ENCODE results near the gene P3H4. TPM values are rescaled to one million over a fixed set of nuclear protein-coding genes. Genes with fewer than 3 reads are reported as not detected.
"Not testable (repeated sequence)": the region's sequence is repeated elsewhere in the genome, so short reads cannot be mapped to it uniquely, and the experiment has no call there.

The P3H4 gene
- total RNA-seq, 1 donor from 2014 or later = 8.6 TPM

GRCh38 chr17:41777574-41778188 lies 34.1 kb downstream of the P3H4 start:
- Mint-ChIP-seq H3K4me3 (ENCODE audit: low read depth) (no peak overlapping the region), H3K4me1 (ENCODE audit: low read depth) (no peaks in the 10 kb centered on the region), H3K36me3 (ENCODE audit: low read depth) (no peaks in the 10 kb centered on the region), H3K27ac (no peak overlapping the region), H3K9me3 (no peaks in the 10 kb centered on the region), H3K27me3 (ENCODE audit: low read depth) (peaks cover 7% of the 10 kb centered on the region)
- DNase-seq (ENCODE audit: low spot score) = no peak
- intact Hi-C loops (cut with micrococcal nuclease) = no loop called here

GRCh38 chr17:41777157-41777573 lies 34.6 kb downstream of the P3H4 start:
- intact Hi-C loops (cut with micrococcal nuclease) = no loop called here
- peaks cover 2% of the 10 kb centered on the region for H3K27me3 Mint-ChIP-seq (ENCODE audit: low read depth)
- no peaks in the 10 kb centered on the region for H3K4me1 Mint-ChIP-seq (ENCODE audit: low read depth)
- no peaks in the 10 kb centered on the region for H3K36me3 Mint-ChIP-seq (ENCODE audit: low read depth)
- no peaks in the 10 kb centered on the region for H3K9me3 Mint-ChIP-seq
- DNase-seq (ENCODE audit: low spot score) = no peak
- no peak overlapping the region for H3K27ac Mint-ChIP-seq
- H3K4me3 Mint-ChIP-seq (ENCODE audit: low read depth) = no peak overlapping the region

GRCh38 chr17:41776262-41776900 lies 35.4 kb downstream of the P3H4 start:
- H3K4me1 Mint-ChIP-seq (ENCODE audit: low read depth); H3K9me3 Mint-ChIP-seq; DNase-seq (ENCODE audit: low spot score); intact Hi-C loops (cut with micrococcal nuclease); H3K27ac Mint-ChIP-seq; H3K36me3 Mint-ChIP-seq (ENCODE audit: low read depth); H3K4me3 Mint-ChIP-seq (ENCODE audit: low read depth); H3K27me3 Mint-ChIP-seq (ENCODE audit: low read depth): not testable (repeated sequence)

GRCh38 chr17:41775394-41776226 lies 36.1 kb downstream of the P3H4 start:
- no peak for DNase-seq (ENCODE audit: low spot score)
- H3K36me3 Mint-ChIP-seq (ENCODE audit: low read depth) = no peaks in the 10 kb centered on the region
- H3K9me3 Mint-ChIP-seq = no peaks in the 10 kb centered on the region
- no peak overlapping the region for H3K27ac Mint-ChIP-seq
- no peak overlapping the region for H3K4me3 Mint-ChIP-seq (ENCODE audit: low read depth)
- H3K4me1 Mint-ChIP-seq (ENCODE audit: low read depth) = no peaks in the 10 kb centered on the region
- no peaks in the 10 kb centered on the region for H3K27me3 Mint-ChIP-seq (ENCODE audit: low read depth)
- intact Hi-C loops (cut with micrococcal nuclease) = no loop called here

GRCh38 chr17:41773731-41774193 lies 38.0 kb downstream of the P3H4 start:
- Mint-ChIP-seq H3K4me1 (ENCODE audit: low read depth) (no peaks in the 10 kb centered on the region), H3K9me3 (no peaks in the 10 kb centered on the region), H3K27me3 (ENCODE audit: low read depth) (no peaks in the 10 kb centered on the region), H3K36me3 (ENCODE audit: low read depth) (no peaks in the 10 kb centered on the region), H3K4me3 (ENCODE audit: low read depth) (no peak overlapping the region), H3K27ac (no peak overlapping the region)
- intact Hi-C loops (cut with micrococcal nuclease) = no loop called here
- no peak for DNase-seq (ENCODE audit: low spot score)

- Mint-ChIP-seq H3K4me3 (ENCODE audit: low read depth) (no peak overlapping the region), H3K4me1 (ENCODE audit: low read depth) (no peaks in the 10 kb centered on the region), H3K27me3 (ENCODE audit: low read depth) (no peaks in the 10 kb centered on the region), H3K27ac (no peak overlapping the region), H3K9me3 (no peaks in the 10 kb centered on the region), H3K36me3 (ENCODE audit: low read depth) (no peaks in the 10 kb centered on the region)
- intact Hi-C loops (cut with micrococcal nuclease) = no loop called here
- DNase-seq (ENCODE audit: low spot score) = no peak
These were observed 38.6 kb downstream of the P3H4 start for GRCh38 chr17:41773190-41773588.

- H3K4me3 Mint-ChIP-seq (ENCODE audit: low read depth) = no peak overlapping the region
- no peaks in the 10 kb centered on the region for H3K36me3 Mint-ChIP-seq (ENCODE audit: low read depth)
- no peaks in the 10 kb centered on the region for H3K4me1 Mint-ChIP-seq (ENCODE audit: low read depth)
- intact Hi-C loops (cut with micrococcal nuclease) = no loop called here
- H3K27me3 Mint-ChIP-seq (ENCODE audit: low read depth) = no peaks in the 10 kb centered on the region
- no peak overlapping the region for H3K27ac Mint-ChIP-seq
- no peak for DNase-seq (ENCODE audit: low spot score)
- H3K9me3 Mint-ChIP-seq = no peaks in the 10 kb centered on the region
These were observed 39.1 kb downstream of the P3H4 start for GRCh38 chr17:41772586-41773189.

- Mint-ChIP-seq H3K4me1 (ENCODE audit: low read depth) (no peaks in the 10 kb centered on the region), H3K27me3 (ENCODE audit: low read depth) (no peaks in the 10 kb centered on the region), H3K36me3 (ENCODE audit: low read depth) (no peaks in the 10 kb centered on the region), H3K27ac (no peak overlapping the region), H3K9me3 (no peaks in the 10 kb centered on the region), H3K4me3 (ENCODE audit: low read depth) (no peak overlapping the region)
- intact Hi-C loops (cut with micrococcal nuclease) = no loop called here
- DNase-seq (ENCODE audit: low spot score) = no peak
These were observed 39.5 kb downstream of the P3H4 start for GRCh38 chr17:41772218-41772585.

GRCh38 chr17:41771389-41772206 lies 40.2 kb downstream of the P3H4 start:
- intact Hi-C loops (cut with micrococcal nuclease) = no loop called here
- no peaks in the 10 kb centered on the region for H3K27me3 Mint-ChIP-seq (ENCODE audit: low read depth)
- no peaks in the 10 kb centered on the region for H3K36me3 Mint-ChIP-seq (ENCODE audit: low read depth)

GRCh38 chr17:41769985-41770384 lies 41.8 kb downstream of the P3H4 start:
- Mint-ChIP-seq H3K27me3 (ENCODE audit: low read depth) (no peaks in the 10 kb centered on the region), H3K36me3 (ENCODE audit: low read depth) (no peaks in the 10 kb centered on the region), H3K4me3 (ENCODE audit: low read depth) (no peak overlapping the region), H3K27ac (no peak overlapping the region), H3K9me3 (no peaks in the 10 kb centered on the region), H3K4me1 (ENCODE audit: low read depth) (no peaks in the 10 kb centered on the region)
- no peak for DNase-seq (ENCODE audit: low spot score)
- intact Hi-C loops (cut with micrococcal nuclease) = no loop called here

More at GRCh38 chr17:41771389-41772206, 40.2 kb downstream of the P3H4 start:
- no peak for DNase-seq (ENCODE audit: low spot score)
- Mint-ChIP-seq H3K27ac (no peak overlapping the region), H3K4me1 (ENCODE audit: low read depth) (no peaks in the 10 kb centered on the region), H3K4me3 (ENCODE audit: low read depth) (no peak overlapping the region), H3K9me3 (no peaks in the 10 kb centered on the region)

- Mint-ChIP-seq H3K9me3 (no peaks in the 10 kb centered on the region), H3K27me3 (ENCODE audit: low read depth) (no peaks in the 10 kb centered on the region), H3K27ac (no peak overlapping the region), H3K4me3 (ENCODE audit: low read depth) (no peak overlapping the region), H3K36me3 (ENCODE audit: low read depth) (no peaks in the 10 kb centered on the region), H3K4me1 (ENCODE audit: low read depth) (no peaks in the 10 kb centered on the region)
- no peak for DNase-seq (ENCODE audit: low spot score)
- intact Hi-C loops (cut with micrococcal nuclease) = no loop called here
These were observed 42.3 kb downstream of the P3H4 start for GRCh38 chr17:41769346-41769862.

GRCh38 chr17:41768682-41769288 lies 43.0 kb downstream of the P3H4 start:
- Mint-ChIP-seq H3K36me3 (ENCODE audit: low read depth) (no peaks in the 10 kb centered on the region), H3K4me3 (ENCODE audit: low read depth) (no peak overlapping the region), H3K4me1 (ENCODE audit: low read depth) (no peaks in the 10 kb centered on the region), H3K27me3 (ENCODE audit: low read depth) (no peaks in the 10 kb centered on the region), H3K9me3 (no peaks in the 10 kb centered on the region), H3K27ac (no peak overlapping the region)
- intact Hi-C loops (cut with micrococcal nuclease) = no loop called here
- DNase-seq (ENCODE audit: low spot score) = no peak

Data from activated T-helper 2 cell treated with anti-CD3 and anti-CD28 coated beads, Interferon-gamma antibody, Interleukin-2, Interleukin-4, amounts not matched to agents 10 μg/mL and 5 μg/mL and 100 μg/mL, durations not matched to agents 14 hours and 24 hours and 36 hours (primary cell).